ENCODE results near the gene TRIB2. TPM values are rescaled to one million over a fixed set of nuclear protein-coding genes. Genes with fewer than 3 reads are reported as not detected.

TRIB2 gene
- total and polyA plus RNA-seq, 2 of the 13 experiments (the other 11 are each of a cell fraction or from before 2014, with no cell fraction given), result 1.1 to 2.3 TPM

DNA sequence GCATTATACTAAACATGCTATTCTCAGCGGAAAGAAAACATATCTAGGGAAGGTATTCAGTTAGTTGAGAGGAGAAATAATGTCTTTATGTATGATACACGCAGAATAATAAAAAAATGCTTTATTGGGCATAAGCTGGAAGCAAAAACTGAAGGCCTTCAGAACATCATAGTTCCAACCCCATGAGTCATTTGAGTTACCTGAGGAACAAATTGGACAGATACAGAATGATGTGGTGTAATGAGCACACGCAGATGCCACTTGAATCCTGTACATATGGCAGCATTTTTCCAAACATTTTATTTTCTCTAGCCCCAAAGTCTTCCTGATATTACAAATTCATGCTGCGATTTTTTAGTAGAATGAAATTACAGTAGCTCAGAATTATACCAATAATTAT is 23.2 kb upstream of the TRIB2 start:
- Histone ChIP-seq H4K20me1 (ENCODE audit: insufficient read depth, low read length) (no peaks in the 10 kb centered on the region), H3K79me2 (ENCODE audit: insufficient read depth, low read length) (no peaks in the 10 kb centered on the region), H3K4me2 (ENCODE audit: low read depth, low read length) (no peak overlapping the region), H3K4me1 (ENCODE audit: insufficient read depth, low read length) (no peaks in the 10 kb centered on the region), H3K27ac (ENCODE audit: extremely low read length, insufficient read depth, low read length) (no peak overlapping the region), H3K9ac (ENCODE audit: insufficient read depth, low read depth, low read length) (no peak overlapping the region), H2AFZ (ENCODE audit: low read length) (no peak overlapping the region), H3K4me3 (replicated peaks in 1 of 3; ENCODE audit: insufficient read depth in 1 of 3, low read depth in 2 of 3, low read length in 3 of 3) (no peak overlapping the region), H3K27me3 (ENCODE audit: control insufficient read depth in 1 of 2, insufficient read depth in 2 of 2, low read length in 2 of 2) (no peaks in the 10 kb centered on the region), H3K36me3 (replicated peaks in 1 of 2; ENCODE audit: control insufficient read depth in 1 of 2, insufficient read depth in 2 of 2, low read length in 2 of 2) (no peaks in the 10 kb centered on the region), H3K9me3 (ENCODE audit: low read length) (peaks cover 17% of the 10 kb centered on the region)
- no peak for ATAC-seq
- no peak for FAIRE-seq
- intact Hi-C loops (cut with micrococcal nuclease; ENCODE audit: unreplicated experiment) (no loop called here), in situ Hi-C loops (cut with HindIII; ENCODE audit: extremely low pct_ligation_motif_present, low pct_unique_long_range_greater_than_20kb) (no loop called here)
- DNase-seq (ENCODE audit: low spot score), result no peak
- no TSS peak for BruUV-seq (replicated peaks)
- 18% methylated on average over 4 of the region's 4 CpGs for WGBS (ENCODE audit: low lambda C conversion rate)
- ChIA-PET POLR2A (no interaction called here), CTCF (ENCODE audit: low intra/inter-chr PET ratio, low total read pairs) (no interaction called here)
- TF ChIP-seq ZNF484 (CRISPR knock-in tag; IDR thresholded peaks at IDR 0.05; ENCODE audit: borderline replicate concordance, low read depth) (no peak), HCFC1 (IDR thresholded peaks at IDR 0.05; ENCODE audit: low read depth, low read length) (no peak), ZFP1 (CRISPR knock-in tag; IDR thresholded peaks at IDR 0.05) (no peak), U2AF2 (IDR thresholded peaks at IDR 0.05; ENCODE audit: low read depth, low read length) (no peak), CBX2 (IDR thresholded peaks at IDR 0.05; ENCODE audit: low read depth, low read length) (no peak), CBX2 (CRISPR knock-in tag; IDR thresholded peaks at IDR 0.05; ENCODE audit: low read depth) (no peak), ATAD3A (CRISPR knock-in tag; IDR thresholded peaks at IDR 0.05) (no peak), ZBTB7B (CRISPR knock-in tag; IDR thresholded peaks at IDR 0.05) (no peak), ZNF530 (CRISPR knock-in tag; IDR thresholded peaks at IDR 0.05; ENCODE audit: low read depth) (no peak), ZNF782 (CRISPR knock-in tag; IDR thresholded peaks at IDR 0.05; ENCODE audit: borderline replicate concordance) (no peak), ZNF562 (CRISPR knock-in tag; IDR thresholded peaks at IDR 0.05; ENCODE audit: borderline replicate concordance) (no peak), MATR3 (CRISPR knock-in tag; IDR thresholded peaks at IDR 0.05) (no peak), ZNF709 (CRISPR knock-in tag; IDR thresholded peaks at IDR 0.05) (no peak), ZNF670 (CRISPR knock-in tag; IDR thresholded peaks at IDR 0.05; ENCODE audit: borderline replicate concordance) (no peak), ZNF180 (CRISPR knock-in tag; IDR thresholded peaks at IDR 0.05; ENCODE audit: borderline replicate concordance, low read depth) (no peak)
- TF ChIP-seq, protein P1, sequence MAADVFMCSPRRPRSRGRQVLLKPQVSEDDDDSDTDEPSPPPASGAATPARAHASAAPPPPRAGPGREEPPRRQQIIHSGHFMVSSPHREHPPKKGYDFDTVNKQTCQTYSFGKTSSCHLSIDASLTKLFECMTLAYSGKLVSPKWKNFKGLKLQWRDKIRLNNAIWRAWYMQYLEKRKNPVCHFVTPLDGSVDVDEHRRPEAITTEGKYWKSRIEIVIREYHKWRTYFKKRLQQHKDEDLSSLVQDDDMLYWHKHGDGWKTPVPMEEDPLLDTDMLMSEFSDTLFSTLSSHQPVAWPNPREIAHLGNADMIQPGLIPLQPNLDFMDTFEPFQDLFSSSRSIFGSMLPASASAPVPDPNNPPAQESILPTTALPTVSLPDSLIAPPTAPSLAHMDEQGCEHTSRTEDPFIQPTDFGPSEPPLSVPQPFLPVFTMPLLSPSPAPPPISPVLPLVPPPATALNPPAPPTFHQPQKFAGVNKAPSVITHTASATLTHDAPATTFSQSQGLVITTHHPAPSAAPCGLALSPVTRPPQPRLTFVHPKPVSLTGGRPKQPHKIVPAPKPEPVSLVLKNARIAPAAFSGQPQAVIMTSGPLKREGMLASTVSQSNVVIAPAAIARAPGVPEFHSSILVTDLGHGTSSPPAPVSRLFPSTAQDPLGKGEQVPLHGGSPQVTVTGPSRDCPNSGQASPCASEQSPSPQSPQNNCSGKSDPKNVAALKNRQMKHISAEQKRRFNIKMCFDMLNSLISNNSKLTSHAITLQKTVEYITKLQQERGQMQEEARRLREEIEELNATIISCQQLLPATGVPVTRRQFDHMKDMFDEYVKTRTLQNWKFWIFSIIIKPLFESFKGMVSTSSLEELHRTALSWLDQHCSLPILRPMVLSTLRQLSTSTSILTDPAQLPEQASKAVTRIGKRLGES (CRISPR knock-in tag; IDR thresholded peaks at IDR 0.05; ENCODE audit: borderline replicate concordance), result no peak
- TF ChIP-seq, protein P2, sequence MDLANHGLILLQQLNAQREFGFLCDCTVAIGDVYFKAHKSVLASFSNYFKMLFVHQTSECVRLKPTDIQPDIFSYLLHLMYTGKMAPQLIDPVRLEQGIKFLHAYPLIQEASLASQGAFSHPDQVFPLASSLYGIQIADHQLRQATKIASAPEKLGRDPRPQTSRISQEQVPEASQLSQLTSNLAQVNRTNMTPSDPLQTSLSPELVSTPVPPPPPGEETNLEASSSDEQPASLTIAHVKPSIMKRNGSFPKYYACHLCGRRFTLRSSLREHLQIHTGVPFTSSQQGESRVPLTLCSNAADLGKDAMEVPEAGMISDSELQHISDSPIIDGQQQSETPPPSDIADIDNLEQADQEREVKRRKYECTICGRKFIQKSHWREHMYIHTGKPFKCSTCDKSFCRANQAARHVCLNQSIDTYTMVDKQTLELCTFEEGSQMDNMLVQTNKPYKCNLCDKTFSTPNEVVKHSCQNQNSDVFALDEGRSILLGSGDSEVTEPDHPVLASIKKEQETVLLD (CRISPR knock-in tag; IDR thresholded peaks at IDR 0.05; ENCODE audit: low read depth), result no peak
